Measurements from ENCODE around the gene LCN2. TPM values are rescaled to one million over a fixed set of nuclear protein-coding genes. Genes with fewer than 3 reads are reported as not detected.
A peak's percentile ranks its signal among the peaks of the same experiment; 100 is the strongest.
"Not testable (repeated sequence)": the region's sequence is repeated elsewhere in the genome, so short reads cannot be mapped to it uniquely, and the experiment has no call there.

LCN2 gene
- total RNA-seq, 1 experiment from 2014 or later = not detected

DNA sequence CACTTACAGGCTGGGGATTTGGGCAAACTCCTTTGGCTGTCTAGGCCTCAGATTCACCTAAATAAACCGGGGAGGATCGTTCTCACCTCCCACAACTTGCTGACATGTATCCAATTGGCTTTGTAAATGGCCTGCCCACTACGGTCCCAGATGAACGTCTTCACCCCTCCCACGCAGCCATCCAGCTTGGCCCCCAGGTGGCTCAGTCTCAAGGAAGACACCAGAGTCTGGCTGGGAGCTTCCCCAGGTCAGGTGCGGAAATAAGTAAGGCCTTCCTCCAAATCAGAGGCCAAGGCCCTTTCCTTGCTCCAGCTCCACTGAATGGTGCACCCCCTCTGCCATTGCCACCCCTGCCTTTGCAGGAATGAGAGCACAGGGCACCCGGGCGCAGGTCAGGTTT lies 30.7 kb downstream of the LCN2 start:
- no peaks in the 10 kb centered on the region for H3K27me3 ChIP-seq (replicated peaks; ENCODE audit: insufficient read depth, low read depth, low read length, poor library complexity)
- ChIA-PET POLR2A (ENCODE audit: low non-redundant PET) (no interaction called here), CTCF (no interaction called here)
- no peak overlapping the region for H3K4me3 ChIP-seq (ENCODE audit: low read depth, low read length, poor library complexity, severe bottlenecking)
- no peaks in the 10 kb centered on the region for H3K9me3 ChIP-seq (ENCODE audit: low read depth, low read length, poor library complexity, severe bottlenecking)
- no peak for DNase-seq (ENCODE audit: low spot score)
- no peak overlapping the region for H3K27ac ChIP-seq (ENCODE audit: low read depth, low read length, poor library complexity, severe bottlenecking)
- no peak for TF ChIP-seq EZH2 (IDR thresholded peaks at IDR 0.05; ENCODE audit: borderline replicate concordance, low read depth, low read length, poor library complexity, severe bottlenecking)
- TF ChIP-seq, protein P1, sequence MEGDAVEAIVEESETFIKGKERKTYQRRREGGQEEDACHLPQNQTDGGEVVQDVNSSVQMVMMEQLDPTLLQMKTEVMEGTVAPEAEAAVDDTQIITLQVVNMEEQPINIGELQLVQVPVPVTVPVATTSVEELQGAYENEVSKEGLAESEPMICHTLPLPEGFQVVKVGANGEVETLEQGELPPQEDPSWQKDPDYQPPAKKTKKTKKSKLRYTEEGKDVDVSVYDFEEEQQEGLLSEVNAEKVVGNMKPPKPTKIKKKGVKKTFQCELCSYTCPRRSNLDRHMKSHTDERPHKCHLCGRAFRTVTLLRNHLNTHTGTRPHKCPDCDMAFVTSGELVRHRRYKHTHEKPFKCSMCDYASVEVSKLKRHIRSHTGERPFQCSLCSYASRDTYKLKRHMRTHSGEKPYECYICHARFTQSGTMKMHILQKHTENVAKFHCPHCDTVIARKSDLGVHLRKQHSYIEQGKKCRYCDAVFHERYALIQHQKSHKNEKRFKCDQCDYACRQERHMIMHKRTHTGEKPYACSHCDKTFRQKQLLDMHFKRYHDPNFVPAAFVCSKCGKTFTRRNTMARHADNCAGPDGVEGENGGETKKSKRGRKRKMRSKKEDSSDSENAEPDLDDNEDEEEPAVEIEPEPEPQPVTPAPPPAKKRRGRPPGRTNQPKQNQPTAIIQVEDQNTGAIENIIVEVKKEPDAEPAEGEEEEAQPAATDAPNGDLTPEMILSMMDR (conservative IDR thresholded peaks at IDR 0.05; ENCODE audit: low read depth, low read length) = no peak
- no peaks in the 10 kb centered on the region for H3K4me1 ChIP-seq (ENCODE audit: insufficient read depth, low read length, poor library complexity, severe bottlenecking)
- peaks cover 44% of the 10 kb centered on the region for H3K36me3 ChIP-seq (ENCODE audit: insufficient read depth, low read length, poor library complexity, severe bottlenecking)
- intact Hi-C loops (cut with micrococcal nuclease; ENCODE audit: unreplicated experiment) = no loop called here
- no TSS peak for BruUV-seq (replicated peaks)

DNA sequence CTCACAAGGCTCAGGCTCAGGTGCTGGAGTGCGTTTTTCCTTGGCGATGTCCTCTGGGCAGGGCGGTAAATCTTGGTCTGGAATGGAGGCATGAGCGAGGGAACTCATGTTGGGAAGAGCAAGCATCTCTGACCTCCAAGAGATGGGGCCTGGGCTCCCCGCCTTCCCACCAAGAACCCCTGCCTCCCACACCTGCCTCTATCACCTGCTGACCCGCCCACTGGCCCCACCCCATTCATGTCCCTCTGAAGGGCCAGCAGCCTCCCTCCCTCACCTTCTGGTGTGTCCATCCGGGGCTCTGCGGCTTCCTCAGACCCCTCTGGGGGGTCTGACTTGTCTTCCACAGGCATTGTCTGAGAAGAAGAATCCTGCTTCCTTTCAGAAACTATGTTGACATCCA lies 31.2 kb downstream of the LCN2 start:
- ChIA-PET POLR2A (ENCODE audit: low non-redundant PET) (no interaction called here), CTCF (no interaction called here)
- Histone ChIP-seq H3K9me3 (ENCODE audit: low read depth, low read length, poor library complexity, severe bottlenecking) (no peaks in the 10 kb centered on the region), H3K4me1 (ENCODE audit: insufficient read depth, low read length, poor library complexity, severe bottlenecking) (no peaks in the 10 kb centered on the region), H3K27me3 (replicated peaks; ENCODE audit: insufficient read depth, low read depth, low read length, poor library complexity) (no peaks in the 10 kb centered on the region), H3K27ac (ENCODE audit: low read depth, low read length, poor library complexity, severe bottlenecking) (no peak overlapping the region), H3K36me3 (ENCODE audit: insufficient read depth, low read length, poor library complexity, severe bottlenecking) (peaks cover 47% of the 10 kb centered on the region), H3K4me3 (ENCODE audit: low read depth, low read length, poor library complexity, severe bottlenecking) (no peak overlapping the region)
- DNase-seq (ENCODE audit: low spot score) = no peak
- BruUV-seq (replicated peaks) = no TSS peak
- intact Hi-C loops (cut with micrococcal nuclease; ENCODE audit: unreplicated experiment) = no loop called here
- no peak for TF ChIP-seq EZH2 (IDR thresholded peaks at IDR 0.05; ENCODE audit: borderline replicate concordance, low read depth, low read length, poor library complexity, severe bottlenecking)
- TF ChIP-seq, protein P1 (conservative IDR thresholded peaks at IDR 0.05; ENCODE audit: low read depth, low read length) = no peak

DNA sequence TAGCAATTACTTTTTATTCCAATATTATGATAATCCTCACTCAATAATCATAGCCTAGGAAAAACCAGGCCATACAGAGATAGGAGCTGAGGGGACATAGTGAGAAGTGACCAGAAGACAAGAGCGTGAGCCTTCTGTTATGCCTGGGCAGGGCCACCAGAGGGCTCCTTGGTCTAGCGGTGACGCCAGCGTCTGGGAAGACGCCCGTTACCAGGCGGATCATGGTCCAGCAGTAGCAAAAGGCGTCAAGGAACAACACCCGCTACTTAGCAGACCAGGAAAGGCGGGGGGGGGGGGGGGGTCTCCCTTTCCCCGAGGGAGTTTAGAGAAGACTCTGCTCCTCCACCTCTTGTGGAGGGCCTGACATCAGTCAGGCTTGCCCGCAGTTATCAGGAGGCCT lies 32.2 kb downstream of the LCN2 start:
- POLR2A ChIA-PET (ENCODE audit: low non-redundant PET); intact Hi-C loops (cut with micrococcal nuclease; ENCODE audit: unreplicated experiment); H3K4me3 ChIP-seq (ENCODE audit: low read depth, low read length, poor library complexity, severe bottlenecking); H3K9me3 ChIP-seq (ENCODE audit: low read depth, low read length, poor library complexity, severe bottlenecking); H3K27me3 ChIP-seq (replicated peaks; ENCODE audit: insufficient read depth, low read depth, low read length, poor library complexity); H3K4me1 ChIP-seq (ENCODE audit: insufficient read depth, low read length, poor library complexity, severe bottlenecking); H3K27ac ChIP-seq (ENCODE audit: low read depth, low read length, poor library complexity, severe bottlenecking); BruUV-seq (replicated peaks): not testable (repeated sequence)
- CTCF ChIA-PET = interaction anchor here (0.7 kb wide), 2 partner anchors 113 to 239 kb away, joined by 3 read pairs; no protein-coding TSS in a partner anchor
- peaks cover 39% of the 10 kb centered on the region for H3K36me3 ChIP-seq (ENCODE audit: insufficient read depth, low read length, poor library complexity, severe bottlenecking)
- TF ChIP-seq, protein P1 (conservative IDR thresholded peaks at IDR 0.05; ENCODE audit: low read depth, low read length) = peak; percentile 43
- peak; percentile 74 for DNase-seq (ENCODE audit: low spot score)
